Tibial nerve (tissue), 4 donors: ENCODE results near the gene ACTR3C. TPM values are rescaled to one million over a fixed set of nuclear protein-coding genes. Genes with fewer than 3 reads are reported as not detected.
"Not testable (repeated sequence)": the region's sequence is repeated elsewhere in the genome, so short reads cannot be mapped to it uniquely, and the experiment has no call there.

ENCODE experiments used
- DNase-seq, 2 donors: peaks; one replicate each; pipeline ENCODE4 v3.0.0-alpha.2; 2019; ENCODE audit warnings: low spot score in 2 of 2
- H3K27ac ChIP-seq, 4 donors: fragments of 200-600 bp; sonication (generic) in 3 of 4; one replicate each; pipeline ENCODE4 v1.5.1; 2017 to 2019; ENCODE audit warnings: mild to moderate bottlenecking in 1 of 4
- H3K27me3 ChIP-seq, 2 donors: fragments of 200-600 bp; sonication (generic) in 1 of 2; one replicate each; pipeline versions ENCODE4 v1.5.1 to v1.6.0; 2017 to 2019
- H3K36me3 ChIP-seq, 3 donors: fragments of 200-600 bp; sonication (generic); one replicate each; pipeline ENCODE4 v1.5.1; 2018 to 2019
- H3K4me1 ChIP-seq, 4 donors: fragments of 200-600 bp; sonication (generic) in 3 of 4; one replicate each; pipeline ENCODE4 v1.5.1; 2017 to 2019
- H3K4me3 ChIP-seq, 4 donors: fragments of 200-600 bp; sonication (generic) in 3 of 4; one replicate each; pipeline ENCODE4 v1.5.1; 2017 to 2019; ENCODE audit warnings: mild to moderate bottlenecking in 1 of 4, moderate library complexity in 1 of 4
- H3K9me3 ChIP-seq, 4 donors: fragments of 200-600 bp; sonication (generic) in 3 of 4; one replicate each; pipeline ENCODE4 v1.5.1; 2017 to 2019
- WGBS, 2 donors: methylation state at CpG; one replicate each; pipeline ENCODE4 v1.1.5; 2018; 5-methylcytosine and 5-hydroxymethylcytosine counted together
- total RNA-seq, 4 donors: library from RNA; depleted of rRNA; stranded (reverse); fragments of >200 nt; gene quantifications; one replicate each; pipeline ENCODE4 v1.1.0, GENCODE V29; 2016
- TF ChIP-seq, protein P1 (sequence below), 5 experiments: fragments of 200-600 bp in 3 of 5; fragments of 450-650 bp in 2 of 5; sonication (generic) in 3 of 5; IDR thresholded peaks; one replicate each; pipeline ENCODE4 v1.5.1; 2016 to 2019; ENCODE audit warnings: antibody characterized with exemption in 5 of 5, mild to moderate bottlenecking in 3 of 5, moderate library complexity in 2 of 5

Gene ACTR3C
- total RNA-seq, 4 donors from 2014 or later: 0.44 to 2.3 (median 0.94) TPM

DNA sequence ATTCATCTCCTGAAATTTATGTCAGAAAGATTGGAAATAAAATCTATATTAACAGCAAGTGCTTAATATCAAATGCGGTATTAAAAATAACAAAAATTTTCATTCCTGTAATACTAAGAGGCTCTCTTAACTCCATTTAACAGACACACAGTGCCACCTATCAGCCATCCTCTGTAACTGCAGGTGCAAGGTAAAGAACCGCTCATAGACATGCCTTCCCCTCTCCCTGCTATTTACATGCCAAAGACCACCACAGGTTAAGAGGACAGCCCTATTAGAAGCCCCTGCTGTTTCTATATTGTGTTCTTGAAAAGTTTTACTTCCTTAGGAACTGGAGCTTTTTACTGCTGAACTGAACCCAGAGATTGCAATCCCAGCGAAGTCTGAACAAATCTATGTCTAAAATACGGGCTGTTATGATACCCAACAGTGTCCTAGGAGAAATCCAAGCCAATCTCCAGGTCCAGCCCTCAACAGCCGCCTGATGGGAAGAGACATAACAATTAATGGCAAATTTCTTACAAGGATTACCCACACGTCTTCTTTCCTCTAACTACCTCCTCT, 47.1 kb downstream of the ACTR3C start:
- H3K4me3 ChIP-seq, H3K4me1 ChIP-seq, H3K9me3 ChIP-seq, H3K27me3 ChIP-seq, H3K36me3 ChIP-seq, H3K27ac ChIP-seq: not testable (repeated sequence)
- DNase-seq: peak in 1 of 2 donors; percentile 11
- WGBS, 2 donors: 48 to 51% methylated on average over 6 of the region's 6 CpGs
- TF ChIP-seq, protein P1, sequence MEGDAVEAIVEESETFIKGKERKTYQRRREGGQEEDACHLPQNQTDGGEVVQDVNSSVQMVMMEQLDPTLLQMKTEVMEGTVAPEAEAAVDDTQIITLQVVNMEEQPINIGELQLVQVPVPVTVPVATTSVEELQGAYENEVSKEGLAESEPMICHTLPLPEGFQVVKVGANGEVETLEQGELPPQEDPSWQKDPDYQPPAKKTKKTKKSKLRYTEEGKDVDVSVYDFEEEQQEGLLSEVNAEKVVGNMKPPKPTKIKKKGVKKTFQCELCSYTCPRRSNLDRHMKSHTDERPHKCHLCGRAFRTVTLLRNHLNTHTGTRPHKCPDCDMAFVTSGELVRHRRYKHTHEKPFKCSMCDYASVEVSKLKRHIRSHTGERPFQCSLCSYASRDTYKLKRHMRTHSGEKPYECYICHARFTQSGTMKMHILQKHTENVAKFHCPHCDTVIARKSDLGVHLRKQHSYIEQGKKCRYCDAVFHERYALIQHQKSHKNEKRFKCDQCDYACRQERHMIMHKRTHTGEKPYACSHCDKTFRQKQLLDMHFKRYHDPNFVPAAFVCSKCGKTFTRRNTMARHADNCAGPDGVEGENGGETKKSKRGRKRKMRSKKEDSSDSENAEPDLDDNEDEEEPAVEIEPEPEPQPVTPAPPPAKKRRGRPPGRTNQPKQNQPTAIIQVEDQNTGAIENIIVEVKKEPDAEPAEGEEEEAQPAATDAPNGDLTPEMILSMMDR (IDR thresholded peaks at IDR 0.05): peak; percentile 51 to 79 (median 68)

DNA sequence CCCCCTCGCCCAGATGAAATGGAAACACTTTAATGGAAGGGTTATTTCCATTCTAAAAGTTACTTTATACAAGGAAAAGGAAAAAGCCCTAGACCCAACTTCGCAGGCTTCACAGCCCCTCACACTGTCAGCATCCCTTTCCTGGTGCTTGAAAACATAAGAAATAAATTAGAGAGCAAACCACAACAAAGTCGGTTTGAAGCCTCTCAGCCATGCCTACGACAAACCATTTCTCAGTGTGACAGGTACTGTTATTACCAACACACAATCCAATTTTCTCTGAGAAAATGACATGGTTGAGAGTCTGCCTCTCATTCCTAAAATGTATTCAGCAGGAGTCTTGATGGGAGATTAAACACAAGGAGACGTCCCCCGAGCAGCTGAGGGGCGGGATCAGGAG, 51.4 kb downstream of the ACTR3C start:
- WGBS, 2 donors: 61 to 77% methylated on average over 4 to 6 of the region's 7 CpGs
- H3K27ac ChIP-seq, H3K4me1 ChIP-seq, H3K9me3 ChIP-seq, H3K36me3 ChIP-seq, H3K4me3 ChIP-seq, DNase-seq, H3K27me3 ChIP-seq: not testable (repeated sequence)

DNA sequence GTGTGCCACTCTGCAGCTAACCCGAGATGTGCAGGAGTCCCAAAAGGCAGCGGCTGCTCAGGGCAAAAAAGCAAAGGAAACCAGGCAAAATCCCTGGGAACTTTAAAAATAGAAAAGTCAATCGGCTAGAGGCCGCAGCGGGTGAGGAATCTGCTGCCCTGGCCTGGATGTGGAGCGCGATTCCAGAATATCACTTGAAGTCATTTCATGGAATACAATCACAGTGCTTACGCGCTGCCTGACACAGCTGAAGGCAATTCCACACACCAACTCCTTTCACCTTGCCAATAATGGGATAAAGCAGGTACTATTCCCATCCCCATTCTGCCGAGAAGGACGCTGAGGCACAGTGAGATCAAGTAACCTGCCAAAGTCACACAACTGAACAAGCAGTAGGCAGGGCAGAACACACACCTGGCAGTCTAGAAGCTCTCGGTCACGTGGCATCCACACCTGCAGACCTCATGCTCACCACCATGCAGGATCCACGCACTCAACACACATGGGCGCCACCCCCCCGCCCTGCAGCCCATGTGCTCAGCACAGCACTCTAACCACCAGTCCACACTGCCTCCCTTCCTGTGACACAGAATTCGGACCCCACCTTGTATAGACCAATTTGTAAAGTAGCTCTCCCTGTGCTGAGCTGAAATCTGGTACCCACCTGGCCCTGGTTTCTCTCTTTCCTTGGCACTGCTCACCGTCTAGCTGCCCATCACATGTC, 53.1 kb downstream of the ACTR3C start:
- H3K27ac ChIP-seq, DNase-seq, H3K4me1 ChIP-seq, H3K4me3 ChIP-seq, H3K36me3 ChIP-seq, H3K27me3 ChIP-seq, H3K9me3 ChIP-seq: not testable (repeated sequence)
- 50 to 90% methylated on average over 1 to 4 of the region's 18 CpGs for WGBS, 2 donors

DNA sequence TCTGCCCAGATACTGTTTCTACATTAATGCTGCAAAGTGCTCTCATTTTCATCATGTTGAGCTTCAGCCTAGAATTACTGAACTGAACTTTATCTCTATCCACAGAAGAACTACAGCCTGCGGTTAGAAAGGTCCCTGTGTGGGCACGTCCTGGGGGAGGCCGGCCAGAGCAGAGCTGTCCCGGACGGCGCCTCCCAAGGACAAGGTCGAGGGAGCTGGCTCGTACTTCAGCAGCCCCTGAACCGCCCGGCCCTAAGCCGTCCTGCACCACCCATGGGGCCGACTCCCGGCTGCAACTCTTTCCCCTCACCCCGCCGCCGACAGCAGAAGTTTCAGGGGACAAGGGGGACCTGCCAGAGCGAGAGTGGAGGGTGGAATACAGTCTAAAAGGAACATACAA, 54.5 kb downstream of the ACTR3C start:
- WGBS, 2 donors: no CpG with 5 or more reads among the region's 17 CpGs
- H3K4me3 ChIP-seq, H3K36me3 ChIP-seq, DNase-seq, H3K4me1 ChIP-seq, H3K27me3 ChIP-seq, H3K27ac ChIP-seq, H3K9me3 ChIP-seq: not testable (repeated sequence)

DNA sequence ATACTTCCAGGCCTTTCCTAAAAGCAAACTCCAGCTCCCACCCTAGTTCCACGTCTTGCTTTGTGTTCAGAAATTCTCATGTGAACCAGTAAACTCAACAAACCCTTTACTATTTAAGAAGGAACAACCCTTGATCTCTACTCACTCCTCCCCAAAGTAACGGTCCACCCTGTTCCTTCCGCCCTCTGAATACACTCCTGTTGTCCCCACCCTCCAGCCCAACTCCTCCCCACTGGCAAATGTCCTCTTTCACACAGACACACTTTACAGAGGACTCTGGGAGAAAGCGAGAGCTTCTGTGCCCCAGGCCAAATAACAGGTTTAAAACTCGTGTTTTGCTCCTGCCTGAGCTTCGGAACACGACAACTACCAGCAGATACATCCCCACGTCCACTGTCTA, 55.1 kb downstream of the ACTR3C start:
- WGBS, 2 donors: 50 to 56% methylated on average over 1 of the region's 8 CpGs
- not testable (repeated sequence) for H3K9me3 ChIP-seq, H3K4me3 ChIP-seq, DNase-seq, H3K27me3 ChIP-seq, H3K4me1 ChIP-seq, H3K36me3 ChIP-seq, H3K27ac ChIP-seq

DNA sequence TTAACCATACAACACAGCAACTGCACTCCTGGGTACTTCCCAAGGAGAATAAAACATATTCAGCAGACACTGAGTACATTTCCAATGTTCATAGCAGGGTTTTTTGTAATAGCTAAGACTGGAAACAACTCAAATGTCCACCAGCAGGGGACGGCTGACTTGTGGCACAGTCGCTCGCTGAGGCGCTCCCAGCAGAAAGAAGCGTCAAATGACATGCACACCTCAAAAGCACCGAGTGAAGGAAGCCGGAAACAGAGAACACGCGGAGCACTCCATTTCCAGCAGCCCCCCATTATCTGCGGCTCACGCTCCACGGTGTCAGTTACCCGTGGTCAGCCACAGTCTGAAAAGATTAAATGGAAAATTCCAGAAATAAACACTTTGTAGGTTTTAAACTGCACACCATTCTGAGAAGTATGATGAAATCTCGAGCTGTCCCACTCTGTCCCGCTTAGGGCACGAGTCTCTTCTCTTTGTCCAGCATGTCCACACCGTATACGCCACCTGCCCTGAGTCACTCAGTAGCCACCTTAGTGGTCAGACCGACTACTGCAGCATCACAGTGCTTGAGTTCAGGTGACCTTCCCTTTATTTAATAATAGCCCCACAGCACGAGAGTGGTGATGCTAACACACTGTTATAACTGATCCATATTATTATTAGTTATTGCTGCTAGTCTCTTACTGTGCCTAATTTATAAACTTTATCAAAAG, 56.2 kb downstream of the ACTR3C start:
- not testable (repeated sequence) for DNase-seq, H3K4me3 ChIP-seq, H3K27me3 ChIP-seq, H3K4me1 ChIP-seq, H3K36me3 ChIP-seq, H3K9me3 ChIP-seq, H3K27ac ChIP-seq
- 73 to 76% methylated on average over 20 of the region's 20 CpGs for WGBS, 2 donors

DNA sequence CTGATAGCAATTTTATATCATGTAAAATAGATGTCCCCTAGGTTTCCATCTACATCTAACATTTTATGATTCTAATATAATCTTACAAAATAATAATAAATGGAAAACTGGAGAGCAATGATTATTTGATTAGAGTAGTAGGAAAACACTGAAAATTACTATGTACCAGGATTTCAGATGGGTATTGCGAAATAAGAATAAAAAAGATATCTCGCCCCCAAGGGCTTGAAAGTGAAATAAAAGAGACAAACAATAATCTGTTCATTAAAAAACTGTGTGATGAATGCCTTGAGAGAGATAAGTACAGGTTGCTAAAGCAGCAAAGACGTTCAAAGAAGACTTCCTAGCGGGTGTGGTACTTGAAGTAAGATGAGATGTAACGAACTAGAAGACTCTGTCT, 60.7 kb downstream of the ACTR3C start:
- H3K27me3 ChIP-seq, H3K36me3 ChIP-seq, H3K9me3 ChIP-seq, H3K4me3 ChIP-seq, H3K27ac ChIP-seq, H3K4me1 ChIP-seq, DNase-seq: not testable (repeated sequence)
- WGBS, 2 donors: 82 to 84% methylated on average over 5 of the region's 5 CpGs

DNA sequence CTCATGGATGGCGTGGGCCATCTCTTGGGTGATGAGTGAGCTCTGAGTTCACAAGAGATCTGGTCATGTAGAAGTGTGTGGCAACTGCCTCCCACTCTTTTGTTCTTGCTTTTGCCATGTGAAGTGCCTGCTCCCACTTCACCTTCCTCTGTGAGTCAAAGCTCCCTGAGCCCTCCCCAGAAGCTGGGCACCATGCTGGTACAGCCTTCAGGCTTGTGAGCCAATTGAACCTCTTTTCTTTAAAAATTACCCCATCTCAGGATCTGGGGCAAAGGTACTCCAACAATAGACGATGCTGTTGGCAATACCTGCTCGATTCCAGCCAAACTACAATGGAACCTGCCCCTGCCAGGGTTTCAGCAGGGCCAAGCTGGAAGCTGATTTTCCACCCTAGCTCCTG, 75.6 kb downstream of the ACTR3C start:
- not testable (repeated sequence) for DNase-seq, H3K27ac ChIP-seq, H3K4me3 ChIP-seq, H3K27me3 ChIP-seq, H3K4me1 ChIP-seq, H3K9me3 ChIP-seq, H3K36me3 ChIP-seq
- 100% methylated on average over 2 of the region's 3 CpGs for WGBS, 2 donors

DNA sequence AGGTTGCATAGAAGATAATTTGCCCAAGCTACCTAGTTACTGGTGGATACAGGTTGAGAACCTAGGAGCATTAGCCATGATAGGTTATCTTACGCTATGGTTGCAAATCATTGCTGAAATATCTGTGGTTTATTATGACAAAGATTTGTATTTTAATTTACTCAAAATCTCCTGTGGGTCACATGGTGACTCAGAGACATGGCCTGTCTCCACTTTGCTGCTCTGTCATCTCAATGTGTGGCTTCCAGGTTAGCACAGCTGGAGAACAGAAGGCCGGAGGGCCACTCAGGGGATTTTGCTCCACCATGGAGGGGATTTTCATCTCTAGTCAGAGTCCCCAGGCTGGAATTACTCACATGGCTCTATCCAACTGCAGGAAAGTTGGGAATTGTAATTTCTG, 78.1 kb downstream of the ACTR3C start:
- H3K9me3 ChIP-seq, H3K4me1 ChIP-seq, H3K27me3 ChIP-seq, H3K27ac ChIP-seq, DNase-seq, H3K36me3 ChIP-seq, H3K4me3 ChIP-seq: not testable (repeated sequence)
- 75 to 100% methylated on average over 1 to 2 of the region's 2 CpGs for WGBS, 2 donors

DNA sequence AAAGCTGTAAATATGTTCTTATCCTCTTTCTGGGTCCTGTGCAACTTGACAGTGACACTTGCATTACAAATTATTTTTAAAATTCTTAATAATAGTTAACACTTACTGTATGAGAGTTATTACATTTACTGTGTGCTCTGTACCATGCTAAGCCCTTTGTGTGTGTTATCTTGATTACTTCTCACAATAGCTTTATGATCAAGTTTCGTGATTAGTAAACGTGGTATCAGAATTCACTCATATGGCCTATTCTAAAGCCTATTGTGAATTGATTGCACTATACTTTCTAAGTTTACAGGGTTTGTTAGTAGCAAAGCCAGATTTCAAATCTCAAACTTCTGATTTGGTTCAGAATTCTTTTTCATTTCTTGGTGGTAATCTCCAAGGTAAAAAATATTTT, 80.4 kb downstream of the ACTR3C start:
- H3K4me1 ChIP-seq, H3K4me3 ChIP-seq, H3K9me3 ChIP-seq, H3K27ac ChIP-seq, H3K36me3 ChIP-seq, H3K27me3 ChIP-seq, DNase-seq: not testable (repeated sequence)
- WGBS, 2 donors: 76 to 81% methylated on average over 2 of the region's 2 CpGs

DNA sequence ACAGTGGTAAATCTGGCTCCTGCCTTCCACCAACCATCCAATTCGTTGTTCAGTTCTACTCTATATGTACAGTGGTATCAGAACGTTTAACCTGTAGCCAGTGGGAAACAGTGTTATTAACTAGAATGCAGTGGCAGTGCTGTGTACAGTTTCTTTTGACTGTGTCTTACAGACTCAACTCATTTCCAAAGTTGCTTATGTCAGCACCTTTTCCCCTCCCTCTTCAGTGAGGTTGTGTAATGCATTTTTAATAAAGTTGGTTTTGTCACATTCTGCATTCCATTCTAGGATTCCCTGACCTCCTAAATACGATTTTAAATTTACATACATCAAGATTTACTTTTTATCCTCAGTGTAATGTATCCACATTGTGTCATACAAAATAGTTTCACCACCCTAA, 97.9 kb downstream of the ACTR3C start:
- 48 to 57% methylated on average over 3 of the region's 3 CpGs for WGBS, 2 donors
- not testable (repeated sequence) for H3K4me1 ChIP-seq, H3K27ac ChIP-seq, H3K27me3 ChIP-seq, H3K4me3 ChIP-seq, H3K36me3 ChIP-seq, DNase-seq, H3K9me3 ChIP-seq

DNA sequence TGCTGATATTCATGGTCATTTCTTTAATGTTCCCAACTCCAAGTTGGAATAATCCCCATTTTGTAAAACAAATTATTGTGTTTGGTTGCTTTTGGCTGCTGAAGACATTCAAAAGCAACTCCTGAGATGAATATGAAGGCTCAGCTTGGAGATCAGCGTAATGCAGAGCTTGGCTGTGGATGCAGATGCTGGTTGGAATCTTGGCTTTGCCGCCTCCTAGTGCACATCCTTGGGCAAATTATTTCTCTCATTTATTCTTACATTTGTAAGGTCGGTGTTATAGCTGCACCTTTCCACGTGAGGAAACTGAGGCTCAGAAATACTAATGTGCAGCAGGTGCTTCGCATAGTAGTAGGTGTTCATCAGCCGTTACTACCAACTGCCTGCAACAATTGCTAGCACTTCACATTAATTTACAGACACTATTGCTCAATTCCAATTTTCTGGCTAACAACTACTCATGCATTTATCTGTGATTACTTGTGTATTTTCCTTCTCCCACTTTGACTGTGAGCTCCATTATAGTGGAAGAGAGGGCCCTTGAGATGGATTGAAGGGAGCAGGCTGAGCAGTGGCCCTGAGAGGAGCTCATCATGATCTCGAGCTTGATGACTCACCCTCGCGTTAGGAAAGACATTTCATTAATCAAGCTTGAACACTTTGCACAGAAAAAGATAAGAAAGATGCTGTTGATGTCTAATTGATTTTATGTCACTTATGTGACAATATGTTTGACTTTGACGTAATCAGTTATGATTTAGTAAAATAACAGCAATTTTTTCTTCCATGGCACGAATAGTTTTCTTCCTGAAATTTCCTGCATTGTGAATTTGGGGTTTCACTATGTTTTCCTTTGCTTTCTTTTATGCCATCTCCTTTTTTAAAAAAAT, 101.0 kb downstream of the ACTR3C start:
- H3K4me3 ChIP-seq, DNase-seq, H3K27ac ChIP-seq, H3K27me3 ChIP-seq, H3K9me3 ChIP-seq, H3K4me1 ChIP-seq, H3K36me3 ChIP-seq: not testable (repeated sequence)
- WGBS, 2 donors: 62 to 69% methylated on average over 11 of the region's 11 CpGs
